ENCODE data around the gene NFE2L1. TPM values are rescaled to one million over a fixed set of nuclear protein-coding genes. Genes with fewer than 3 reads are reported as not detected.

NFE2L1 gene
- polyA plus RNA-seq, 1 of the 3 experiments (the other 2 are of a cell fraction), result 159 TPM

- no peak for TF ChIP-seq ZBTB33 (IDR thresholded peaks at IDR 0.05; ENCODE audit: borderline replicate concordance, low read depth)
- no peak for TF ChIP-seq USF1 (IDR thresholded peaks at IDR 0.05; ENCODE audit: borderline replicate concordance, low read depth)
- no peak for TF ChIP-seq GABPA (IDR thresholded peaks at IDR 0.05; ENCODE audit: low read depth)
- TF ChIP-seq CHD2 (IDR thresholded peaks at IDR 0.05; ENCODE audit: low read length, partially characterized antibody), result no peak
- peak; percentile 97 for TF ChIP-seq POLR2AphosphoS5 (IDR thresholded peaks at IDR 0.05; ENCODE audit: low read depth, low read length)
- no peak for TF ChIP-seq GATA2 (CRISPR knock-in tag; IDR thresholded peaks at IDR 0.05)
- no peak for TF ChIP-seq IRF3 (IDR thresholded peaks at IDR 0.05; ENCODE audit: low read depth, low read length)
- no peak; the same call in 1 of the 2 replicates for TF ChIP-seq REST (IDR thresholded peaks at IDR 0.05; ENCODE audit: low read depth, low read length)
- TF ChIP-seq SIN3A (IDR thresholded peaks at IDR 0.05; ENCODE audit: borderline replicate concordance, low read depth, low read length), result peak; percentile 66
- no peak for TF ChIP-seq SMC3 (IDR thresholded peaks at IDR 0.05; ENCODE audit: low read depth, low read length)
- TF ChIP-seq RCOR1 (IDR thresholded peaks at IDR 0.05; ENCODE audit: low read length), result no peak
- no peak for TF ChIP-seq RXRA (IDR thresholded peaks at IDR 0.05; ENCODE audit: borderline replicate concordance, low read depth)
- no peak for TF ChIP-seq PBX3 (IDR thresholded peaks at IDR 0.05)
- no peak for TF ChIP-seq MEF2A (IDR thresholded peaks at IDR 0.05; ENCODE audit: borderline replicate concordance, low read depth)
- no peak for TF ChIP-seq CTCF (IDR thresholded peaks at IDR 0.05)
Observed at GRCh38 chr17:48048384-48049126, 396 bp downstream of the NFE2L1 start (continued).

All from SK-N-SH (cell line).